Measurements from ENCODE around the gene BARX1.
"Not testable (repeated sequence)": the region's sequence is repeated elsewhere in the genome, so short reads cannot be mapped to it uniquely, and the experiment has no call there.

BARX1 gene, protein sequence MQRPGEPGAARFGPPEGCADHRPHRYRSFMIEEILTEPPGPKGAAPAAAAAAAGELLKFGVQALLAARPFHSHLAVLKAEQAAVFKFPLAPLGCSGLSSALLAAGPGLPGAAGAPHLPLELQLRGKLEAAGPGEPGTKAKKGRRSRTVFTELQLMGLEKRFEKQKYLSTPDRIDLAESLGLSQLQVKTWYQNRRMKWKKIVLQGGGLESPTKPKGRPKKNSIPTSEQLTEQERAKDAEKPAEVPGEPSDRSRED

DNA sequence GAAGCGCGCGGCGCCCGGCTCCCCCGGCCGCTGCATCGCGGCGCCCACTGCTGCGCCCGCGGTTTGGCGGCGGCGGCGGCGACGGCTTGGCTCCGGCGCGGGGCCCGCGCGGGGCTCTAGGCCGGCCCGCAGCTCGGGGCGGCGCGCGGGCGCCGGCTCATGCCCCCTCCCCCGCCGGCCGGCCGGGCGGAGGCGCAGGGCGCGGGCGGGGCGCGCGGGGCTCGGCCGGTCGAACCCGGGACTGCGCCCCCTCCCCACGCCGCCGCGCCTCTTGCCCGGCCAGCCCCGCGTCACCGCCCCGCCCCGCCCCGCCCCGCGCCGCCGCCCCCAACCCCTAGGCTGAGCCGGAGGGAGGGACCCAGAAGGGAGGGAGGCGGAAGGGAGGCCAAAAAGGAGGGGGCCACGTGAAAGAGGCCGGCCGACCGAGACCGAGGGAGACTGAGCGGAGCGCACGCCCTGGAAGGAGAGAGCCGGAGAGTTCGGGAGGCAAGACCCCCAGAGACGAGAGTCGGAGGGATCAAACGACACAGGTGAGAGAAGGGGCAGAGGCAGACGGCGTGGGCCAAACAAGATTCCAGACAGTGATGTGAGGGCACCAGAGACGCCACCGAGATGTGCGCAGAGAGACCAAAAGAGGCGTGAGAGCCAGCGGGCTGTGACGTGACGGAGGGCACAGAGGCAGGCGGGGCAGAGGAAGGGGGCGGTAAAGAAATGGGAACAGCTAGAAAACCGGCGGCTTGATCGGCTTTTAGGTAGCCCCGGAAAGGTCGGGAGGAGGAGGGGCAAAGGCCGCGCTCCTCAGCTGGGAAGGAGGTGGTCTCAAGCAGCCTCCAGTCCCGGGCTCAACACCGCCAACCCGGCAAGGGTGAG is at the start of gene BARX1:
Gene BARX1 (minus strand): TSS at position 245 of the 870 bp plus-strand sequence. CDS start 209 bp downstream, at position 36.
- no peak for DNase-seq (ENCODE audit: low read depth)

DNA sequence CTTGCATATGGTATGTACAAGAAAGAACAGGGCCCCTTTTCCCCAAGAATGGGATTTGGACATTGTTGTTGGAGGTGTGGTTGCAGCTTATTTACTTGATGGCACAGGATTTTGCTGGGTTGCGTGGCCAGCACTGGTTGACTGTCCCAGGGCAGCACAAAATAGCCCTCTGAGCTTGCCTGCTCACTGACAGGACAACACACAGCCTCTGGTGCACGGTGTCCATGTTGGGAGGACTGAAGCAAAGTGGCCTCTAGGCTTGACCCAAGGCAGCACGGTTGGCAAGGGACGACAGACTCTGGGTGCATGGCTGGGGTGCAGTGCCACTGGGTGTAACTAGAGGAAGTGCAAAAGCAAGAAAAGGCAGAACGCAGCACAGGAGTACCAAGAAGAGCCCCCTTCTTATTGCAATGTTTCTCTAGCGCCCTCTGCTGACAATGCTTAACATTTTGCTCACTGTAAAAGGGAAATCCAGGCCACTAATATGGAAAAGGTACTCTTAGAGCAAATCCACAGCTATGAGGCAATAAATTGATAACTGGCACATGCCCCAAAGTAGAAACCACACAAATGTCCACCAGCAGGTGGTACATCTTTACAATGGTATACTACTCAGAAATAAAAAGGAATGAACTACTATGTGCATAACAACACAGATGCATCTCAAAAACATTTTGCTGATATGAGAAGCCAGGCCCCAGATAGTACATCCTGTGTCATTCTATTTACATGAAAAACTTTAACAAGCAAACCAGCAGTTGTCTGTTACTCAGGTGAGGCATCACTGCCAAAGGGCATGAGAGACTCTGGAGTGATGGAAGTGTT is 47.4 kb upstream of the BARX1 start:
- no peak for DNase-seq (ENCODE audit: low read depth)

DNA sequence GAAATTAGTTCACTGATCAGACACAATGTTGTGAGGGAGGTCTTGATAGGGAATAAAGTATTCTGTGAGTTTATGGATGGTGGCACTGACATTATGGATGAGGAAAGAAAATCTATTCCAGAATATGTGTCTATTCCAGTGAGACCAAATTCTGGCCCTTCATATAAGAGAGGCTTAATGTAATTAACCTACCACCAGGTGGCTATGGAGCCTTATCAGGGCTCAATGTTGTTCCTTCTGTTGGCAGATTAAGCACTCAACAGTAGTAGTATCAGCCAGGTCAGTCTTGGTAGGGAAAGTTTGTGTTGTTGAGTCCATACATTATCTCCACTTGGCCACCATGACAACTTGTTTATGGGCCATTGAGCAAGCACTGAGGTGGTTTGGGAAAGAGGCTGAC is 41.7 kb upstream of the BARX1 start:
- no peak for DNase-seq (ENCODE audit: low read depth)

DNA sequence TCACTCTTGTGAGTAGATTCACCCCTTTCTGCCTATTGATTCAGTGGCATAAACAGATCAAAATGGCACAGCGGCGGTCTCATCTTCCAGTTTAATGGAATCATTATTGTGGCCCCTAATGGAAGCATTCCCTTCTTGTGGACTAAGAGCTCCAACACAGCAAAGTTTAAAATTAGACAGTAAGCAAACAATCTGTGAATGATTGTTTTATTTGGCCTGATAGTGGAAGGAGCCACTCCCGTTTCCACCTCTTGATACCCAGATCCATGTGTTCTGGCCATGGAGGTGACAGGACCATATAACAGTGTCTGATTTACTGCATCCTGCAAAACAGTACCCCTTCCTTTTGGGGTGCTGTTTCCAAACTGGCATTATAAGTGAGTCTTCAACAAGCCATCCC is 41.2 kb upstream of the BARX1 start:
- no peak for DNase-seq (ENCODE audit: low read depth)

DNA sequence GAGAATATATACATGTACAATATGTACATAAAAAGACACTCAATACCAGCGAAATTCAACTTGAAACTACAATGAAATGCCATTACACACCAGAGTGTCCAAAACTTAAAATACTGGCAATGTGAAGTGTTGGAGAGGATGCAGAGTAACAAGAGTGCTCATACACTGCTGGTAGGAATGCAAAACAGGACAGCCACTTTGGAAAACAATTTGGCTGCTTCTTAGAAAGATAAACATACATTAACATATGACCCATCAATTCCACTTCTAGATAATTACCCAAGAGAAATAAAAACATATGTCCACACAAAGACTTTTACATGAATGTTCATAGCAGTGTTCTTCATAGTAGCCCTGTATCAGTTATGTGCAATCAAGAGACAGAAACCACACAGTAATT is 39.4 kb upstream of the BARX1 start:
- DNase-seq (ENCODE audit: low read depth): no peak

DNA sequence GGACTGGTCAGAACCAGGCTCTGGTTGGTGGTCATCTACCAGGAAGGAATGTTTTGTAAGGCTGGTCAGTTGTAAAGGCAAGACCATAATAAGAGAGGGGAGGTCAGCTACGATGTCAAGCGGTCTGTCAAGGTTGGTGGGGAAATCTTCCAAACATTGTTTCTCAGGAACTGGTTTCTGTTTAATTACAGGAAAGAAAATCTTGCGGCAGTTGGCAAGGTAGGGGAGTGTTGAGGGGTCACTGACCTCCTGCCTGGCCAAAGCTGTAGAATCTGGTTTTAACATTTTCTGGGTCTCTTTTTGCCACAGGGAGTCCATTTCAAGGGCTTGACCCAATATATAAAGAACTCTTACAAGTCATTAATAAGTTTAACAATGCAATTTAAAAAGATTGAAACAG is 39.0 kb upstream of the BARX1 start:
- DNase-seq (ENCODE audit: low read depth): no peak

DNA sequence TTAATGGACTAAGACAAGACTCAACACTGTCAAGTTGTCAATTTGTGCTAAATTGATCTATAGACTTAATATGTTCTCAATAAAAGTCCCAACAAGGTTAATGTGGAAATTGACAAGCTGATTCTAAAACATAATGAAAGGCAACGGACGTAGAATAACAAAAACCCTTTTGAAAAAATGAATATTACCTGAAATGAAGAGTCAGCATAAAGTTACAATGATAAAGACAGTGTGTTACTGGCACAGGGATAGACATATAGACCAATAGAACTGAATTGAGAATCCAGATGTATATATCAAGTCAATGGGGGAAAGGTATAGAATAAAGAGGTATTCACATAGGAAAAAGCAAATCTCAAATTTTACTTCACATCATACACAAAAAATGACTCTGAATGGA is 37.7 kb upstream of the BARX1 start:
- DNase-seq (ENCODE audit: low read depth): no peak

DNA sequence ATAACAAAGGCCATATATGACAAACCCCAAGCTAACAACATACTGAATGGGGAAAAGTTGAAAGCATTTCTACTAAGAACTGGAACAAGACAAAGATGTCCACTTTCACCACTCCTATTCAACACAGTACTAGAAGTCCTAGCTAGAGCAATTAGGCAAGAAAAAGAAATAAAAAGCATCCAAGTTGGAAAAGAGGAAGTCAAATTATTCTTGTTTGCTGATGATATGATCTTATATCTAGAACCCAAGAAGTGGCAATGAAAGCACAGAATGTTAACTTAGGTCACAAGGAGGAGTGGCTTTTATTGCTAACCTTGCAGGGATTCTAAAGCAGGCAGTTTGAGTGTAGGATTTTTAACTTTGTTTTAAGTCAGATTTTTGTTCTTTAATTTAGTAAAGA is 35.3 kb upstream of the BARX1 start:
- DNase-seq (ENCODE audit: low read depth): no peak

DNA sequence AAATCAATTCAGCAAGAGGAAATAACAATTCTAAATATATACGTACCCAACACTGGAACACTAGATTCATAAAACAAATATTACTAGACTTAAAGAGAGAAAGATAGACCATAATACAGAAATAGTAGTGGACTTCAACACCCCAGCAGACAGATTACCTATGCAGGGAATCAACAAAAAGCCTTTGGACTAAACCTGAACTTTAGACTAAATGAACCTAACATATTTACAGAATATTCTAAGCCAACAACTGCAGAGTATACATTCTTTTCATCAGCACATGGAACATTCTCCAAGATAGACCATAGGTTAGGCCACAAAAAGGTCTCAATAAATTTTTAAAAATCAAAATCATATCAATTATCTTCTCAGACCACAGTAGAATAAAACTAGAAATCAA is 32.9 kb upstream of the BARX1 start:
- no peak for DNase-seq (ENCODE audit: low read depth)

DNA sequence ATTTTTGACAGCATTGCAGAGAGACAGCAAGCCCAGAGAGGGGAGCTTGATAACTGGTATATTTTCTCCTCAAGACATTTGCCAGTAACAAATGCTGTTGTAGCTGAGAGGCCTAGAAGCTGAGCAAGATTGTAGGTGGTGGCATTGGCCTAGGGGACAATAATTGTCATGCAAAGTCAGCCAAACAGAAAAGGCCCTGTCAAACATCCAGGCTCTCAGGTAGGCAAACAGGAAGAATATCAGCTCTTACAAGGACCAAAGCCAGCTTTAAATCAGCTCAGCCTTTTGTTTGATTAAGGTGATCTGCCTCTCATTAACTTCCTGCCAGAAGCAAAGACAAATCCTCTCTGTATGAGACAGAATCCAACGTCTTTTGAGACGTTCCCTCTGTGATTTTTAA is 29.7 kb upstream of the BARX1 start:
- no peak for DNase-seq (ENCODE audit: low read depth)

DNA sequence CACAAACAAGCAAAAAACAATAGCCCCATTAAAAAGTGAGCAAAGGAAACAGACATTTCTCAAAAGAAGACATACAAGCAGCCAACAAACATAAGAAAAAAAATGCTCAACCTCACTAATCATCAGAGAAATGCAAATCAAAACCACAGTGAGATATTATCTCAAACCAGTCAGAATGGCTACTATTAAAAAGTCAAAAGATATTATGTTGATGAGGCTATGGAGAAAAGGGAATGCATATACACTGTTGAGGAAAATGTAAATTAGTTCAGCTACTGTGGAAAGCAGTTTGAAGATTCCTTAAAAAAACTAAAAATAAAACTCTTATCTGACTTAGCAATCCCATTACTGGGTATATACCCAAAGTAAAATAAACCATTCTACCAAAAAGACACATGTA is 28.7 kb upstream of the BARX1 start:
- DNase-seq (ENCODE audit: low read depth): no peak

DNA sequence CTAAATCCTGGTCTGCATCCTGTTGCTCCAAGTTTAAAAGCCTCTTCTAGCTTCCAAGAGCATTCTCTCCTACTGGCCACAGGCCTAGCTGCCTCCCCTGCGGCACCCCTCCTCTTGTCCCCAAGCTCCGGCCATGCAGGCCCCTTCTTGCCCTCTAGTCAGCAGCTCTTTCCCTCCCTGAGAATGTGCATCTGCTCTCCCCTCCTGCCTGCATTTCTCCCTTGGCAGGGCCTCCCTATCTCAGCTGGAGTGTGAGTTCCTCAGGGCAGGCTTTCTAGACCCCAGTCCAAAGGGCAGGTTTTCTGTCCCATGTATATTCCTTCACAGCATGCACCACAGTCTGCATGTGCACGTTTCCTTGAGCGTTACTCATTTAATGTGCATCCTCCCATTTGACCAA is 24.6 kb upstream of the BARX1 start:
- no peak for DNase-seq (ENCODE audit: low read depth)

DNA sequence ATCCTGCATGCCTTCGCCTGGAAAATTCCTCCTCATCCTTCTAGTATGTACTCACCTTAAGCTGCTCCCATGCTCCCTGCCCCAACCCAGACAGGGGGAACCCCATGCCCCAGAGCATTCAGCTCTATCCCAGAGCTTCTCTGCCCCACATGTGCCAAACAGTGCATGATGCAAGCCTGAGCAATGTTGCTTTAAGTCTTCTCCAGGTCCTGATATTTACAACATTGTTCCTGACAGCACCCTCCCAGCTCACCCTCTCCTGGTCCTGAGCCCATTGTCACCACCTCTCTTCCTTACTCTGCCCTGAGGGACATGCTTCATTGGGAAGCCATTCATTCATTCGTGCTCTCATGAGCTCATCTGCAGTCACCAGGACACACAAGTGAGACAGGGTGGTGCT is 23.4 kb upstream of the BARX1 start:
- no peak for DNase-seq (ENCODE audit: low read depth)

DNA sequence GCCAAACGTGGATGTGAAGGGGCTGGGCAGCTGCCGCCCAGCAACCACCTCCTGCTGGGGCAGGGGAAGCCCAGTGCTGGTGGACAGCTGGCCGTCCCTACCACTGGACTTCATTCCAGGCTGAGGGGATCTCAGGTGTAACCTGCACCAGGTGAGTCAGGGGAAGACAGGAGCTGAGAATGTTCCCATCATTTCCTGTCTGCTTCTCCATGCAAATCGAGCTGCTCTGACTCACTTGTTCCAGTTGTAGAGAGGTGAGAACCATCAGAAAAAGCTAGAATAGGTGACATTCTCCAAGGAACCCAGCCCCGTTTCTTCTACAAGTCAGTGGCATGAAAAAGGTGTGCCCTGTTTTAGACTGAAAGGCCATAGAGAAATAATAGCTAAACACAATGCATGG is 21.8 kb upstream of the BARX1 start:
- no peak for DNase-seq (ENCODE audit: low read depth)

DNA sequence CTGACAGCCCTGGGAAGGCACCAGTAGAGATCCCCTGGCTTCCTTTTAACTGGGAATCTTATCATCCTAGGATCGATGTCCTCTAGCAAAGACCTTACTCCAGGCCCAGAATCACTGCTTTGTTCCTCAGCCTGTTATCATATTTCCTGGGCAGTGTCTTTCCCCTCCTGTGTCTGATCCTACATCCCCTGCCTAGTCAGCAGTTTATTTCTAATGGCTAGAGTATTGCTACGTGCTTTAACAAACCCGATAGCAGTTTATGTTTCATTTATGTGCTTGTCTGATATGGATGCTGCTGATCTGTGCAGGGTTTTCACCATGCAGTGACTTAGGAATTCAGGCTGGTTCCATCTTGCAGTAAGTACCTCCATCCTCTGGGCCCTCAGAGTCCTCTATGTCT is 20.9 kb upstream of the BARX1 start:
- DNase-seq (ENCODE audit: low read depth): no peak

DNA sequence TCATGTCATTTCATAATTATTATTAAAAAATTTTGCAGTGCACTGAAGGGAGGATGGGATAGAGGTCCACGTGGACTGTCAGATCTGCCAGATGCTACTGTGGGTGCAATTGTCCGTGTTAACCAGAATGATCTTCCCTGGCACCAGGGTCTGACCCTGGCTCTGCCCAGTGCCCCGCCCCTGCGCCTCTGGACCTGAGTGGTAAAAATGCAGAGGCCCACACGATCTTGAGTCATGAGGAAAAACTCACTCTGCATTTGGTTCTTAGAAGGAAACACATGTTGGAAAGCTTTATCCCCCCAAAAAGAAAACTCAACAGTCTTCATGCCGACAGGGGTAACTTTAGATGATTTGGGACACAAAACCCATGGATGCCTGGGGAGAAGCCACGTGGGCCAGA is 20.1 kb upstream of the BARX1 start:
- DNase-seq (ENCODE audit: low read depth): no peak

DNA sequence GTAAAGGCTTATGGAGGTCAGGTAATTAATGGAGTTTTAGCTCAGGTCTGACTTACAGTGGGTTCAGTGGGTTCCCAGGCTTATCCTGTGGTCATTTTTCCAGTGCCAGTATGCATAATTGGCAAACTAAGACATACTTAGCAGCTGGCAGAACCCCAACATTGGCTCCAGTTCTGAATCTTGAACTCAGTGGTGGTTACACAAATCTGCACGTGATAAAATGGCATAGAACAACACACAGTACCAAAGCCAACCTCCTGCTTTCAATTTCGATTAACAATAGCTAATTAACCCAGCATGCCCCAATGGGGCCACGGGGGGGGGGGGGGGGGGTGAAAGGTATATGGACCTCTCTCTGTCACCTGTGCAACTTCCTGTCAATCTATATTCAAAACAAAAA is 19.0 kb upstream of the BARX1 start:
- no peak for DNase-seq (ENCODE audit: low read depth)

DNA sequence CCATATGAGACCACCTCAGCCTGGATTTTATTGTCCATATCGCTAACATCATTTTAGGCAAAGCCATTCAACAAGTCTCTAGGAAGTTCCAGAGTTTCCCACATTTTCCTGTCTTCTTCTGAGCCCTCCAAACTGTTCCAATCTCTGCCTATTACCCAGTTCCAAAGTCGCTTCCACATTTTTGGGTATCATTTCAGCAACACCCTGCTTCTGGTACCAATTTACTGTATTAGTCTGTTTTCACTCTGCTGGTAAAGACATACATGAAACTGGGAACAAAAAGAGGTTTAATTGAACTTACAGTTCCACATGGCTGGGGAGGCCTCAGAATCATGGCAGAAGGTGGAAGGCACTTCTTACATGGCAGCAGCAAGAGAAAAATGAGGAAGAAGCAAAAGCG is 17.5 kb upstream of the BARX1 start:
- DNase-seq (ENCODE audit: low read depth): not testable (repeated sequence)

DNA sequence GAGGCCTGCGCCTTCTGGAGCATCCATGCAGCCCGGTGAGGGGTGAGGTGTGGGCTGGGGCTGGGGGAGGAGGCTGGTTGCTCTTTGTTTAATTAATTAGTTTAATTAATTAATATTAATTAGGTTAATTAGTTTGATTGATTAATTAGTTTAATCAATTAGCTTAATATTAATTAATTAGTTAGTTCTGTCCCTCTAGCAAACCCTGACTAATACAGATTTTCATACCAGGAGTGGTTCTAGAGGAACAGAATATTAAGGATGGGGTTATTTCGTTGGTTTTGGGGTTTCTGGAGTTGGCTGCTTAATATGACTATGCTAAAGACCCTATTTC is 14.1 kb upstream of the BARX1 start:
- DNase-seq (ENCODE audit: low read depth): no peak

DNA sequence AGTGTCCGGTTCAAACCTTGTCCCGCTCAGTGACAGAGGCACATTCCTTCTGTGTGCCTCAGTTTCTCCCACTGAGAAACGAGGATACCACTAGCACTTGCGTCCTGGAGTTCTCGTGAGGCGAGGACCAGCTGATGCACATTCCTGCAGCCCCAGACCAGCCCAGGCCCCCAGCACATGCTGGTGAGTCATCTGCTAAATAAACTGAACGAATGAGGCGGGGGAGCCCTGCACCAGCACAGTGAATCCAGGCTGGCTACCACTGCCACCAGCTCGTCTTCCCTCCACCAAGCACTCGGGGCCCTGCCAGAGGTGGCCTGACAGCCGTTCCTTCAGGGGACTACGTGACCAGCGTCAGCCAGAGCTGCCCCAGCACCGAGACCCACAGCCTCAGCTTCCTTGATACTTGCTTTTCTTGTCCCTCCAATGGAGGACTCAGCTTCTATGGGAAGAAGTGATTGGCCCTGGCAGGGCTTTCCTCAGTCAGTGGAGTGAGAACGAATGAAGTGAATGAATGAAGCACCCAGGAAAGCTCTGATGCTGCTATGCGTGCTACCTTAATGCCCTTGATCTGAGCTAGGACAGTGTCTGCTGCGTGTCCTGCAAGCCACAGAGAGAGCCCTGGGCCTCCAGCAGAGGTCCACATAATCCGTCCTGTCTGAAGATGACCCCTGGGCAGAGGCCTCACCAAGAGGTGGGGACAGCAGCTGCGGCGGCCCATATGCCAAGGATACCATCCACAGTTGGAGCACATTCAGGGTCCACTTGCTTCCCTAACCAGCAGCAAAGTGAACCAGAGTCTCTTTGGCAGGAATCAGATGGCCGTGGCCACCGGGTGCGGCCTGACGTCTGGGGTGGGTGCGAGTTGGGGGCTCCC is 13.5 kb upstream of the BARX1 start:
- no peak for DNase-seq (ENCODE audit: low read depth)

DNA sequence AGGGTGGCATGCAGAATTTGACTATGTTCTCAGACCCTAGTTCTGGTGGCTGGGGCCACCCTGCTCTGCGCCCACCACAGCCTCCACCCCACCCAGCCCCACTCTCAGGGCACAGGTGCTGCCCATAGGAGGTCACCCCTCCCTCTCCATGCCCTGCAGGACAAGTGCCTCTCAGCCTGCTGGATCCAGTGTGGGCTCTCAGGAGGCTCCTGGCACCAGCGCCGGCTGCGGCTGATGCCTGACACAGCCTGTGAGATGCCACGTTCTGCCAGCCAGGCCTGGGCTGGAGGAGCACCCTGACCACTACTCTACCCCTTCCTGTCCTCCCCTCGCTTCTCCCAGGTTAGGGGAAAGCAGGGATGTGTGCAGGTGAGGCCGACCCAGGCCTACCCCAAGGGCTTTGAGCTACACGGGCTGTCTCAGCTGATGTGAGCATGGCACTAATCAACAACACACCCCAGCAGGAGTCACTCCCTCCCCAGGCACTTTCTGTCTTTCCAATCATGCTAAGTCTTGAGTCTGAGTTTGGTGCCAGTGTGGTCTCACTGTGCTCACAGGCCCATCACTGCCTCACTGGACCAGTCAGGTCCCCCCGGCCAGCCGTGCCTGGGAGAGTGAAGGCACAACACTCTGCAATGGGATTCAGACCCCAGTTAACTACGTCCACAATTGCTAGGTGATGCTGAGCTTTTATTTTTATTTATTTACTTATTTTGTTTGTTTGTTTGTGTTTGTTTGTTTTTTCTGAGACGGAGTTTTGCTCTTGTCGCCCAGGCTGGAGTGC is 12.1 kb upstream of the BARX1 start:
- no peak for DNase-seq (ENCODE audit: low read depth)
